Fibroblast of mammary gland (primary cell): ENCODE results near the gene PLEKHA5.

ENCODE experiments used
- DNase-seq: peaks from one replicate; pipeline ENCODE4 v3.0.0-alpha.2; 2010; ENCODE audit warnings: low read depth
- H3K4me3 ChIP-seq: 2 replicates; pipeline ENCODE4 v1.5.1; 2011; ENCODE audit warnings: low read depth, mild to moderate bottlenecking, low read length, moderate library complexity; ENCODE audit not compliant: control insufficient read depth
- CTCF ChIP-seq: conservative IDR thresholded peaks from 2 replicates; pipeline ENCODE4 v1.5.1; 2011; ENCODE audit warnings: low read depth, low read length, inconsistent platforms; ENCODE audit not compliant: control insufficient read depth, insufficient read depth

Gene PLEKHA5

GRCh38 chr12:19151298-19151697 is 21.8 kb downstream of the PLEKHA5 start:
- no peak for TF ChIP-seq CTCF
- no peak for DNase-seq
- H3K4me3 ChIP-seq = no peak overlapping the region

GRCh38 chr12:19153396-19153795 is 23.9 kb downstream of the PLEKHA5 start:
- no peak for TF ChIP-seq CTCF
- no peak for DNase-seq
- H3K4me3 ChIP-seq = no peak overlapping the region

GRCh38 chr12:19154686-19155085 is 25.2 kb downstream of the PLEKHA5 start:
- DNase-seq = peak; percentile 8
- H3K4me3 ChIP-seq = no peak overlapping the region
- no peak for TF ChIP-seq CTCF

GRCh38 chr12:19155981-19156734 is 26.6 kb downstream of the PLEKHA5 start:
- no peak for DNase-seq
- TF ChIP-seq CTCF = no peak
- H3K4me3 ChIP-seq = no peak overlapping the region

DNA sequence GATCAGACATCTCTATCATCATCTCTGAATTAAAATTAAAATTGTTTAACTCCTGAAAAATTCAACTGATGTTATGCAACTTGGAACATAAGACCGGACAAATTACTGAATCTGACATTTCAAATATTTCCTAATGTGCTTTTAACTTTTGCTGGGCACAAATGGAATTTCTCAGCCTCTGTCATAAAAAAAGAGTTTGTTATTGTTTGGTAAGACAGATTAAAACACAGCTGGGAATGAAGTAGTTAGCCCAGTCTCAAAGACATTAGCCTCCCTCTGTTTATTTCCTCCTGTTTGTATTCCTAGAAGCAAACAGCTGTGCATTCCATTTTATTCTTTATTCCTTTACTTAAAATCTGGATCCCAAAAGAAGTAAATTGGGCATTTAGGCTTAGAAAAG is 29.4 kb downstream of the PLEKHA5 start:
- no peak for TF ChIP-seq CTCF
- H3K4me3 ChIP-seq = no peak overlapping the region
- peak; percentile 25 for DNase-seq

- no peak for TF ChIP-seq CTCF
These were observed 31.7 kb downstream of the PLEKHA5 start for GRCh38 chr12:19161216-19161615.

More at GRCh38 chr12:19161216-19161615, 31.7 kb downstream of the PLEKHA5 start:
- DNase-seq = no peak
- H3K4me3 ChIP-seq = no peak overlapping the region
